Hepatocyte (in vitro differentiated cells): ENCODE measurements around the gene PRMT1.

ENCODE experiments used
- EZH2 ChIP-seq: fragments of 200-600 bp; sonication (generic); IDR thresholded peaks from 2 replicates; pipeline ENCODE4 v1.6.1; 2016; ENCODE audit warnings: antibody characterized with exemption, mild to moderate bottlenecking, borderline replicate concordance
- EZH2phosphoT487 ChIP-seq: fragments of 200-600 bp; sonication (generic); IDR thresholded peaks from one replicate; pipeline ENCODE4 v1.6.1; 2018; ENCODE audit warnings: antibody characterized with exemption, mild to moderate bottlenecking, low read depth, moderate library complexity; ENCODE audit not compliant: unreplicated experiment, severe bottlenecking
- TF ChIP-seq, protein P1 (sequence below): fragments of 200-600 bp; sonication (generic); IDR thresholded peaks from 2 replicates; pipeline ENCODE4 v1.5.1; 2016; ENCODE audit warnings: antibody characterized with exemption, mild to moderate bottlenecking; ENCODE audit not compliant: poor library complexity

DNA sequence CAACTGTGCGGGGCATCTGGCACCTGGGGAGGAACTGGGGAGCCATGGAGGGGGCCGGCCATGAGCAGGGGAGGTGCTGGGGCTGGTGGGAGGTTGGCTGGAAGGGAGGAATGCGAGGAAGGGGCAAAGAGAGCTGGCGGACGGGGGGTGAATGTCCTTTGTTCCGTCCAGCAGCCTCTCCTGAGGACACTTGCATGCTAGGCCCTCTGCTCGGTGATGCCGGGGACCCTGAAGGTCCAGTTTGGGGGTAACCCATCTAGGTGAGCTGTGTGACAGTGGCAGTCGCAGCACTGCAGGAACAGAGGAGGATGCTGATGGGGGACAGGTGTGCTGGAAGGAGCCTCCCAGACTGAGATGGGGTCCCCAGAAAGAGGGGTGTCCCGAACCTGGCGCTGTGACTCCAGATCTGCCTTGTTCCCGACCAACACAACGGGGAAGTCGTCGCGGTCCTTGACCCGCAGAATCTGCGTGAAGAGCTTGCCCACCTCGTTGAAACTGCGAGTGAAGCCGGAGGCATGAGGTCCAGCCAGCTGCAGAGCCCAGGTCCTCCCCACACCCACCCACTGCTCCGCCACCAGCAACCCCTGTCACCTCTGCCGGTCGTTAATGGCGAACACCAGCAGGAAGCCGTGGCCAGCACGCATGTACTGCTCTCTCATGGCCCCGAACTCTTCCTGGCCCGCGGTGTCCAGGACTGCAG lies 40.7 kb upstream of the PRMT1 start:
- TF ChIP-seq, protein P1, sequence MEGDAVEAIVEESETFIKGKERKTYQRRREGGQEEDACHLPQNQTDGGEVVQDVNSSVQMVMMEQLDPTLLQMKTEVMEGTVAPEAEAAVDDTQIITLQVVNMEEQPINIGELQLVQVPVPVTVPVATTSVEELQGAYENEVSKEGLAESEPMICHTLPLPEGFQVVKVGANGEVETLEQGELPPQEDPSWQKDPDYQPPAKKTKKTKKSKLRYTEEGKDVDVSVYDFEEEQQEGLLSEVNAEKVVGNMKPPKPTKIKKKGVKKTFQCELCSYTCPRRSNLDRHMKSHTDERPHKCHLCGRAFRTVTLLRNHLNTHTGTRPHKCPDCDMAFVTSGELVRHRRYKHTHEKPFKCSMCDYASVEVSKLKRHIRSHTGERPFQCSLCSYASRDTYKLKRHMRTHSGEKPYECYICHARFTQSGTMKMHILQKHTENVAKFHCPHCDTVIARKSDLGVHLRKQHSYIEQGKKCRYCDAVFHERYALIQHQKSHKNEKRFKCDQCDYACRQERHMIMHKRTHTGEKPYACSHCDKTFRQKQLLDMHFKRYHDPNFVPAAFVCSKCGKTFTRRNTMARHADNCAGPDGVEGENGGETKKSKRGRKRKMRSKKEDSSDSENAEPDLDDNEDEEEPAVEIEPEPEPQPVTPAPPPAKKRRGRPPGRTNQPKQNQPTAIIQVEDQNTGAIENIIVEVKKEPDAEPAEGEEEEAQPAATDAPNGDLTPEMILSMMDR: no peak
- no peak for TF ChIP-seq EZH2phosphoT487
- TF ChIP-seq EZH2: no peak
